HEK293 (cell line): Measurements from ENCODE around the gene OPCML.

Source experiments
- CTCF ChIP-seq: fragments of 450-650 bp; formaldehyde crosslinking; IDR thresholded peaks from 2 replicates; pipeline ENCODE4 v1.5.1; 2016; ENCODE audit warnings: missing biosample characterization, missing genetic modification characterization
- ELK4 ChIP-seq: IDR thresholded peaks from 2 replicates; pipeline ENCODE4 v1.6.1; 2011; ENCODE audit warnings: mild to moderate bottlenecking, low read depth, low read length, borderline replicate concordance
- KLF1 ChIP-seq: fragments of 450-650 bp; formaldehyde crosslinking; IDR thresholded peaks from 2 replicates; pipeline ENCODE4 v1.5.1; 2016; ENCODE audit warnings: missing biosample characterization, missing genetic modification characterization
- KLF7 ChIP-seq: fragments of 450-650 bp; formaldehyde crosslinking; IDR thresholded peaks from 2 replicates; pipeline ENCODE4 v1.5.1; 2016; ENCODE audit warnings: missing biosample characterization, missing genetic modification characterization, borderline replicate concordance
- REST ChIP-seq: fragments of 450-650 bp; formaldehyde crosslinking; IDR thresholded peaks from 2 replicates; pipeline ENCODE4 v1.5.1; 2016; ENCODE audit warnings: missing biosample characterization, missing genetic modification characterization
- ZFP37 ChIP-seq: fragments of 450-650 bp; formaldehyde crosslinking; IDR thresholded peaks from 2 replicates; pipeline ENCODE4 v1.5.1; 2016; ENCODE audit warnings: missing biosample characterization, missing genetic modification characterization
- ZNF302 ChIP-seq: fragments of 450-650 bp; formaldehyde crosslinking; IDR thresholded peaks from 2 replicates; pipeline ENCODE4 v1.5.1; 2016; ENCODE audit warnings: missing biosample characterization, missing genetic modification characterization, low read depth

GRCh38 chr11:133269267-133269666, 263.0 kb downstream of the OPCML start:
- TF ChIP-seq KLF7 (tag by site-specific recombination) = no peak
- TF ChIP-seq KLF1 (tag by site-specific recombination) = no peak
- no peak for TF ChIP-seq CTCF (tag by site-specific recombination)
- no peak for TF ChIP-seq REST (tag by site-specific recombination)
- no peak for TF ChIP-seq ZNF302 (tag by site-specific recombination)
- TF ChIP-seq ZFP37 (tag by site-specific recombination) = no peak
- no peak for TF ChIP-seq ELK4
